GM18861 (cell line): ENCODE results near the gene IL37.
"Not testable (repeated sequence)": the region's sequence is repeated elsewhere in the genome, so short reads cannot be mapped to it uniquely, and the experiment has no call there.

Experiments
- ATAC-seq: cut with Tn5 transposase; IDR thresholded peaks from one replicate; pipeline ENCODE4 v1.9.1; 2021; ENCODE audit not compliant: unreplicated experiment

Gene IL37

GRCh38 chr2:112920923-112921532 lies 10.1 kb downstream of the IL37 start:
- ATAC-seq: no peak

- no peak for ATAC-seq
These were observed 11.0 kb downstream of the IL37 start for GRCh38 chr2:112921982-112922381.

- no peak for ATAC-seq
These were observed 12.4 kb downstream of the IL37 start for GRCh38 chr2:112923237-112923966.

GRCh38 chr2:112923967-112924338 lies 13.0 kb downstream of the IL37 start:
- ATAC-seq: no peak

GRCh38 chr2:112924360-112924759 lies 13.4 kb downstream of the IL37 start:
- ATAC-seq: no peak

GRCh38 chr2:112924821-112925220 lies 13.9 kb downstream of the IL37 start:
- no peak for ATAC-seq

- no peak for ATAC-seq
These were observed 15.7 kb downstream of the IL37 start for GRCh38 chr2:112926707-112927106.

GRCh38 chr2:112927745-112928144 lies 16.8 kb downstream of the IL37 start:
- no peak for ATAC-seq

GRCh38 chr2:112933261-112933660 lies 22.3 kb downstream of the IL37 start:
- ATAC-seq: no peak

- ATAC-seq: not testable (repeated sequence)
These were observed 23.2 kb downstream of the IL37 start for GRCh38 chr2:112934117-112934516.

GRCh38 chr2:112936927-112937232 lies 25.9 kb downstream of the IL37 start:
- no peak for ATAC-seq

GRCh38 chr2:112938904-112939303 lies 27.9 kb downstream of the IL37 start:
- no peak for ATAC-seq

GRCh38 chr2:112939425-112939824 lies 28.5 kb downstream of the IL37 start:
- ATAC-seq: no peak

- ATAC-seq: no peak
These were observed 30.1 kb downstream of the IL37 start for GRCh38 chr2:112940859-112941625.

- ATAC-seq: peak; percentile 73
These were observed 31.0 kb downstream of the IL37 start for GRCh38 chr2:112941753-112942653.

- ATAC-seq: no peak
These were observed 31.7 kb downstream of the IL37 start for GRCh38 chr2:112942654-112943002.

GRCh38 chr2:112944971-112945370 lies 34.0 kb downstream of the IL37 start:
- no peak for ATAC-seq

- no peak for ATAC-seq
These were observed 35.1 kb downstream of the IL37 start for GRCh38 chr2:112946086-112946485.

- no peak for ATAC-seq
These were observed 36.4 kb downstream of the IL37 start for GRCh38 chr2:112947374-112947773.

- no peak for ATAC-seq
These were observed 38.5 kb downstream of the IL37 start for GRCh38 chr2:112949456-112949855.

- no peak for ATAC-seq
These were observed 43.4 kb downstream of the IL37 start for GRCh38 chr2:112954364-112954763.
